ENCODE results near the gene PPP1R26.

GRCh38 chr9:135479469-135480052, at the start of gene PPP1R26:
- TF ChIP-seq EZH2 (conservative IDR thresholded peaks at IDR 0.05; ENCODE audit: low read depth, low read length), result no peak
- TF ChIP-seq, protein P1, sequence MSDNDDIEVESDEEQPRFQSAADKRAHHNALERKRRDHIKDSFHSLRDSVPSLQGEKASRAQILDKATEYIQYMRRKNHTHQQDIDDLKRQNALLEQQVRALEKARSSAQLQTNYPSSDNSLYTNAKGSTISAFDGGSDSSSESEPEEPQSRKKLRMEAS (IDR thresholded peaks at IDR 0.05), result no peak

Data from HepG2 (cell line).